D721Med (cell line): ENCODE measurements around the gene DCAF6.

Experiments used
- DNase-seq: peaks from one replicate; pipeline ENCODE4 v3.0.0; 2011; ENCODE audit warnings: low spot score; ENCODE audit not compliant: insufficient read length
- FAIRE-seq: peaks from 2 replicates; lab custom pipeline; 2011; peaks lifted over from hg19 to GRCh38; lab: Jason Lieb, UNC
- TF ChIP-seq, protein P1 (sequence below): IDR thresholded peaks from 2 replicates; pipeline ENCODE4 v1.5.1; 2012; ENCODE audit warnings: mild to moderate bottlenecking, control low read depth; ENCODE audit not compliant: insufficient read depth; ENCODE audit errors: missing control alignments

The DCAF6 gene

GRCh38 chr1:168092566-168093355 lies 156.3 kb downstream of the DCAF6 start:
- TF ChIP-seq, protein P1, sequence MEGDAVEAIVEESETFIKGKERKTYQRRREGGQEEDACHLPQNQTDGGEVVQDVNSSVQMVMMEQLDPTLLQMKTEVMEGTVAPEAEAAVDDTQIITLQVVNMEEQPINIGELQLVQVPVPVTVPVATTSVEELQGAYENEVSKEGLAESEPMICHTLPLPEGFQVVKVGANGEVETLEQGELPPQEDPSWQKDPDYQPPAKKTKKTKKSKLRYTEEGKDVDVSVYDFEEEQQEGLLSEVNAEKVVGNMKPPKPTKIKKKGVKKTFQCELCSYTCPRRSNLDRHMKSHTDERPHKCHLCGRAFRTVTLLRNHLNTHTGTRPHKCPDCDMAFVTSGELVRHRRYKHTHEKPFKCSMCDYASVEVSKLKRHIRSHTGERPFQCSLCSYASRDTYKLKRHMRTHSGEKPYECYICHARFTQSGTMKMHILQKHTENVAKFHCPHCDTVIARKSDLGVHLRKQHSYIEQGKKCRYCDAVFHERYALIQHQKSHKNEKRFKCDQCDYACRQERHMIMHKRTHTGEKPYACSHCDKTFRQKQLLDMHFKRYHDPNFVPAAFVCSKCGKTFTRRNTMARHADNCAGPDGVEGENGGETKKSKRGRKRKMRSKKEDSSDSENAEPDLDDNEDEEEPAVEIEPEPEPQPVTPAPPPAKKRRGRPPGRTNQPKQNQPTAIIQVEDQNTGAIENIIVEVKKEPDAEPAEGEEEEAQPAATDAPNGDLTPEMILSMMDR: peak; percentile 31
- DNase-seq (peak; percentile 11), FAIRE-seq (no peak)

- FAIRE-seq (no peak), DNase-seq (peak; percentile 6)
- TF ChIP-seq, protein P1: no peak
These were observed 157.1 kb downstream of the DCAF6 start for GRCh38 chr1:168093616-168094015.

DNA sequence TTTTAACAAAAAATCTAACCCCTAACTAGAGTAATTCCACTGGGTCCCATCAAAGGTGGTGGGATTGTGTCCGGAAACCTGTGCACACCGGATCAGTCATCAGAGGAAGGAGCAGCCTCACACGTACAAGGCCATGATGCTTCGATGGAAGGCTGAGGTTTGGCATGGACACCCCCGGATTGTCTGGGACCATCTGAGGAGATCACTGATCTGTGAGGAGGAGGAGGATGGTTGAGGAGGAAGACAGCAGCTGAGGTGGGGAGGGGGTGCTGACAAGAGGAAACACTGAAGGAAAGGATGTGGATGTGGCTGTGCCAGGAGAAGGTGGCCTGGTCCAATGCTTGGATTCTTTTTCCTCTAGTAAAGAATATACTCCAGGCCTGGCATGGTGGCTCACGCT lies 159.0 kb downstream of the DCAF6 start:
- FAIRE-seq (no peak), DNase-seq (no peak)
- TF ChIP-seq, protein P1: no peak

DNA sequence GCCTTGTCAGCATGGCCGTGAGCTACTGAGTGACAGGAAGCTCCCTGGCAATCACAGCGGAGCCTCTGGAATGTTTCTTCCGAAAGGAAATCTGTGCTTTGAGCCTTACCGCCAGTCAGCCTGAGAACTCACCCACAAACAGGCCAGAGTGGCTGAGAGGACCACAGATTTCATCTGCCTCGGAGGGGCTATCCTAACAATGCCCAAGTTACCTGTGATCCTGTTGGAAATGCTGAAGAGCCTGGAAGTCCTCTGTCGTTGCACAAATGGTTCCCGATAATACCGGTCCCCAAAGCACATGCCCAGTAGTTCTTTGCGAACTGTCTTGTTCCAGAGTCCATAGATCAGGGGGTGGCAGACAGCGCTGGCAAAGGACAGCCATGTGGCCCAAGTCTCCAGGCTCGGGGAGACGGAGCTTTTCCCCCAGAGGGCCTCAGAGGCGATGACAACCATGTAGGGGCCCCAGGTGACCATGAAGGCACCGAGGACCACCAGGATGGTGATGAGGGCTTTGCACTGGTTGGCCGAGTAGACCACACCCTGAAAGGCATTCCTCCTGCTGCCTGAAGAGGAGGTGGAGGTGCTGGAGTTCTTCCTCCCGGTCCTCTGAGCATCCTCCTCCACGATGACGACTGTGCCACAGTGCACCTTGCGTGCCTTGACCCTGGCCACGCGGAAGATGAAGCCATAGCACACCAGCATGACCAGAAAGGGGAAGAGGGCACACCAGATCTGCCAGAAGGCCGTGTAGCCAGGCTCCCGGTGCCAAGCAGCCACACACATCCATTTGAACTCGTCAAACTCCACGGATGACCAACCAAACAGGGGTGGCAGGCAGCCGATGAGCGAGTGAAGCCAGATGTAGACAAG lies 160.0 kb downstream of the DCAF6 start:
- TF ChIP-seq, protein P1: no peak
- FAIRE-seq (no peak), DNase-seq (no peak)

GRCh38 chr1:168097921-168098528 lies 161.5 kb downstream of the DCAF6 start:
- TF ChIP-seq, protein P1: no peak
- DNase-seq: no peak
- FAIRE-seq: no peak

DNA sequence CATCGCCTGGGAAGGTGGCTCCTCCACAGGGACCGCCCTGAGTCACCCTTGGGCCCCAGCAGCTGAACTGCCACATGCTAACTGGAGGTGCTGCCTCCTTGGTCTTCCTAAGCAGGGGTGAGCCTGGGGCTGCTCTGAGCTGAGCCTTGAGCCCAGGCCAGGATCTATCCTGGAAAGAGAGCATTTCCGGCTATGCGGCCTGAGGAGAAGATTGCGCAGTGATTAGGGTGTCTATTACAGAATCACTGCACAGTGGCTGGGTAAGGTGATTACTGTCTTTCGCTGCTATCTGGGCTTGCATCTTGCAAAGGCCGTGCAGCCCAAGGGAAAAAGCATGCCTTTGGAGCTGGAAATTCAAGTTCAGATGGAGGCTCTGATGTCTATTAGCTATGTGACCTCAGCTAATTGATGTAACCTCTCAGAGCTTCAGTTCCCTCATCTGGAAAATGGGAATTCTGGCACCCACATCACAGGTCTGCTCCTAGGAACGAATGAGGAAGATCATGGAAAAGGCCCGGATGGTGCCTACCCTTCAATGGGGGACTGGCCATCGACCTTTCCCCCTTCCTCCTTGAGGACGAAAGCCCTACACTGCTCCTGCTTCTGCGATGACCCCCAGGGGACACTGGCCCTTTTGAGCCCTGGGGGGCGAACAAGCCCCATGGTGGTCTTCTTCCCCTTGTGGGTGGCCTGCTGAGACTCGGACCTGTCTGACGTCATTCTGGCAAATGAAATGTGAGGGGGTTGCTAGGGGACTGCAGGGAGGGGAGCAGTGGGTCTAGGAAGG lies 162.2 kb downstream of the DCAF6 start:
- TF ChIP-seq, protein P1: no peak
- no peak for DNase-seq
- no peak for FAIRE-seq
